Neural progenitor cell (in vitro differentiated cells): ENCODE results near the gene TMEM140. TPM values are rescaled to one million over a fixed set of nuclear protein-coding genes. Genes with fewer than 3 reads are reported as not detected.

Experiments used
- DNase-seq: peaks from one replicate; pipeline ENCODE4 v3.0.0-alpha.2; 2016; ENCODE audit warnings: low spot score
- H2AFZ ChIP-seq: fragments of 200-600 bp; sonication (generic); replicated peaks from 2 replicates; pipeline ENCODE4 v1.6.1; 2016; ENCODE audit warnings: antibody characterized with exemption
- H3F3A ChIP-seq: fragments of 200-600 bp; sonication (generic); 2 replicates; pipeline ENCODE4 v1.6.1; 2016; ENCODE audit warnings: antibody characterized with exemption, low read depth
- H3K27ac ChIP-seq: fragments of 200-600 bp; sonication (generic); 2 replicates; pipeline ENCODE4 v1.5.1; 2016; ENCODE audit warnings: mild to moderate bottlenecking
- H3K27me3 ChIP-seq: fragments of 200-600 bp; sonication (generic); 2 replicates; pipeline ENCODE4 v1.6.1; 2016; ENCODE audit warnings: mild to moderate bottlenecking, moderate library complexity
- H3K36me3 ChIP-seq: fragments of 200-600 bp; sonication (generic); 2 replicates; pipeline ENCODE4 v1.5.1; 2016
- H3K4me1 ChIP-seq: fragments of 200-600 bp; sonication (generic); 2 replicates; pipeline ENCODE4 v1.6.1; 2016; ENCODE audit warnings: mixed run types
- H3K4me2 ChIP-seq: fragments of 200-600 bp; sonication (generic); 2 replicates; pipeline ENCODE4 v1.6.1; 2016
- H3K4me3 ChIP-seq: fragments of 200-600 bp; sonication (generic); 2 replicates; pipeline ENCODE4 v1.5.1; 2016
- H3K79me2 ChIP-seq: fragments of 200-600 bp; sonication (generic); 2 replicates; pipeline ENCODE4 v1.6.1; 2016; ENCODE audit warnings: low read depth
- H3K9ac ChIP-seq: fragments of 200-600 bp; sonication (generic); 2 replicates; pipeline ENCODE4 v1.6.1; 2016
- H3K9me3 ChIP-seq: fragments of 200-600 bp; sonication (generic); 2 replicates; pipeline ENCODE4 v1.5.1; 2016; ENCODE audit warnings: low read depth
- H4K20me1 ChIP-seq: fragments of 200-600 bp; sonication (generic); 2 replicates; pipeline ENCODE4 v1.6.1; 2016; ENCODE audit warnings: low read depth
- H3K27ac Mint-ChIP-seq: 3 replicates; pipeline ENCODE4 v1.8.0; 2021; ENCODE audit warnings: mixed read lengths
- H3K27me3 Mint-ChIP-seq: 2 replicates; pipeline ENCODE4 v1.8.0; 2022; ENCODE audit warnings: low read depth, mild to moderate bottlenecking, inconsistent platforms, moderate library complexity, mixed read lengths; ENCODE audit not compliant: insufficient read depth
- H3K36me3 Mint-ChIP-seq: 3 replicates; pipeline ENCODE4 v1.8.0; 2021; ENCODE audit warnings: mixed read lengths
- H3K4me1 Mint-ChIP-seq: 3 replicates; pipeline ENCODE4 v1.8.0; 2021; ENCODE audit warnings: mixed read lengths
- H3K4me3 Mint-ChIP-seq: 3 replicates; pipeline ENCODE4 v1.8.0; 2021; ENCODE audit warnings: mild to moderate bottlenecking, moderate library complexity, mixed read lengths
- H3K9me3 Mint-ChIP-seq: 3 replicates; pipeline ENCODE4 v1.8.0; 2020; ENCODE audit warnings: mixed read lengths
- EZH2 ChIP-seq: fragments of 200-600 bp; sonication (generic); IDR thresholded peaks from 2 replicates; pipeline ENCODE4 v1.6.1; 2017; ENCODE audit warnings: antibody characterized with exemption, mild to moderate bottlenecking, moderate library complexity
- EZH2phosphoT487 ChIP-seq: fragments of 200-600 bp; sonication (generic); IDR thresholded peaks from 2 replicates; pipeline ENCODE4 v1.6.1; 2017; ENCODE audit warnings: antibody characterized with exemption
- total RNA-seq: library from RNA; depleted of rRNA; stranded (reverse); fragments of >200 nt; gene quantifications from 2 replicates; pipeline ENCODE4 v1.2.3, GENCODE V29; 2015; ENCODE audit warnings: low replicate concordance
- TF ChIP-seq, protein P1 (sequence below): fragments of 200-600 bp; sonication (generic); IDR thresholded peaks from 2 replicates; pipeline ENCODE4 v1.5.1; 2017; ENCODE audit warnings: antibody characterized with exemption, mild to moderate bottlenecking

The TMEM140 gene
- total RNA-seq, 1 donor from 2014 or later = not detected

DNA sequence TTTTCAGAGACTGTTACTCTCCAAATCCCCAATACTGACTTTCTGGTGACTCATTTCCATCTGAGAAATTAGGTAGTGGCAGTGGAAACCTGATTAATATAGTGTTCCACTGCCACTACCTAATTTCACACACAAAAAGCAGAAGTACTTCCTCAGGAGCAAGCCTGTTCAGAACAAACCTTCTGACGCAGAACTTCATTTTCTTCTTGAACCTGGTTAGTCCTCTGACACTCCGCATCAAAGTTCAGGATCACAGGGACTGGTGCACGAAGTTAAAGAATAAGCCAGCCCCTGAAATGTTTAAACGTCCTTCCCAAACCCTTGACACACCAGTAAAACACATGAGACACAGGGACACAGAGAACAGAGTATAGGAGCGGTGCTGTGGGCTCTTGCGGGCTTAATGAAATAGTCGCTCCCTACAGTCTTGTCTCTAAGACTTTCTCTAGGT is 59.1 kb downstream of the TMEM140 start:
- Histone ChIP-seq H2AFZ (no peak overlapping the region), H4K20me1 (no peaks in the 10 kb centered on the region), H3K79me2 (no peaks in the 10 kb centered on the region), H3K9me3 (no peaks in the 10 kb centered on the region), H3K36me3 (no peaks in the 10 kb centered on the region), H3K4me3 (no peak overlapping the region), H3K27ac (no peak overlapping the region), H3K9ac (no peak overlapping the region), H3F3A (no peaks in the 10 kb centered on the region), H3K4me2 (no peak overlapping the region), H3K27me3 (peaks cover 14% of the 10 kb centered on the region), H3K4me1 (no peaks in the 10 kb centered on the region)
- H3K27me3 Mint-ChIP-seq = peaks cover 4% of the 10 kb centered on the region
- no peak overlapping the region for H3K27ac Mint-ChIP-seq
- no peaks in the 10 kb centered on the region for H3K9me3 Mint-ChIP-seq
- no peak for DNase-seq
- H3K4me3 Mint-ChIP-seq = no peak overlapping the region
- TF ChIP-seq EZH2 (no peak), EZH2phosphoT487 (no peak)
- TF ChIP-seq, protein P1, sequence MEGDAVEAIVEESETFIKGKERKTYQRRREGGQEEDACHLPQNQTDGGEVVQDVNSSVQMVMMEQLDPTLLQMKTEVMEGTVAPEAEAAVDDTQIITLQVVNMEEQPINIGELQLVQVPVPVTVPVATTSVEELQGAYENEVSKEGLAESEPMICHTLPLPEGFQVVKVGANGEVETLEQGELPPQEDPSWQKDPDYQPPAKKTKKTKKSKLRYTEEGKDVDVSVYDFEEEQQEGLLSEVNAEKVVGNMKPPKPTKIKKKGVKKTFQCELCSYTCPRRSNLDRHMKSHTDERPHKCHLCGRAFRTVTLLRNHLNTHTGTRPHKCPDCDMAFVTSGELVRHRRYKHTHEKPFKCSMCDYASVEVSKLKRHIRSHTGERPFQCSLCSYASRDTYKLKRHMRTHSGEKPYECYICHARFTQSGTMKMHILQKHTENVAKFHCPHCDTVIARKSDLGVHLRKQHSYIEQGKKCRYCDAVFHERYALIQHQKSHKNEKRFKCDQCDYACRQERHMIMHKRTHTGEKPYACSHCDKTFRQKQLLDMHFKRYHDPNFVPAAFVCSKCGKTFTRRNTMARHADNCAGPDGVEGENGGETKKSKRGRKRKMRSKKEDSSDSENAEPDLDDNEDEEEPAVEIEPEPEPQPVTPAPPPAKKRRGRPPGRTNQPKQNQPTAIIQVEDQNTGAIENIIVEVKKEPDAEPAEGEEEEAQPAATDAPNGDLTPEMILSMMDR = no peak
- peaks cover 4% of the 10 kb centered on the region for H3K36me3 Mint-ChIP-seq
- H3K4me1 Mint-ChIP-seq = peaks cover 8% of the 10 kb centered on the region

DNA sequence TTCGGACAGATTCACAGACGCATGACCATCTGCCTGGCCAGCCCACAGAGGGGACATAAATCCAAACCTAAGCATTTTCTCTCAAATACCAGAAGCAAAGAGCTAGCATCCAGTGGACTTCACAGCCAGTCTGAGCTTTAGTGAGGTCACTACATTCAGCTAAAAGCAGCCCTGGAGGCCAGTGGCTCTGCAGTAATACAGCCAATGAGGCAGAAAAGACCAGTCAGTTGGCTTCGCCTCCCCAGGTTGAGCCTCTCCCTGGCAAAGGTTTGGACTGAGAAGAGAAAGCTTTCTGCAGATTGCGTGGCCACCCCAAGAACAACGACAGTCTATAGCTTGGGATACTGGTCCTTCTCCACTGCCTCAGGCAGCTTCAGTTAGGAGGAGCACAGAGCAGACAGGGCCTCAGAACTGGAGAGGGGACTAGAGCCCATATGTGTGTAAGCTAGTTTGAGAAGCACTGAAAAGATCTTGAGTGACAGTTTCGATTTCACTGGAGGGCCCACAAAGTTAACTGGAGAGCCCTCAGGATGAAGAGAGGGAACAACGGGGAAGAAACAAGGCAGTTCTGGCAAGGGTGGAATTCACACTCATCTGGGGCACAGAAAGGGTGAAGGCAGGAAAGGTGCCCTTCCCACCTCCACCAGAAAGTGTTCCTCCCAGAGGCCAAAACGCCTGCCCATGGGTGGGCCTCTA is 59.7 kb downstream of the TMEM140 start:
- Histone ChIP-seq H3K9ac (no peak overlapping the region), H3K27me3 (peaks cover 14% of the 10 kb centered on the region), H3K79me2 (no peaks in the 10 kb centered on the region), H3F3A (no peaks in the 10 kb centered on the region), H3K4me3 (no peak overlapping the region), H3K4me1 (no peaks in the 10 kb centered on the region), H3K4me2 (no peak overlapping the region), H4K20me1 (no peaks in the 10 kb centered on the region), H2AFZ (no peak overlapping the region), H3K27ac (no peak overlapping the region), H3K9me3 (no peaks in the 10 kb centered on the region), H3K36me3 (no peaks in the 10 kb centered on the region)
- Mint-ChIP-seq H3K9me3 (no peaks in the 10 kb centered on the region), H3K27ac (no peak overlapping the region), H3K27me3 (peaks cover 4% of the 10 kb centered on the region), H3K4me1 (peaks cover 8% of the 10 kb centered on the region), H3K4me3 (no peak overlapping the region), H3K36me3 (peaks cover 4% of the 10 kb centered on the region)
- TF ChIP-seq EZH2 (no peak), EZH2phosphoT487 (no peak)
- TF ChIP-seq, protein P1 = no peak
- DNase-seq = no peak

DNA sequence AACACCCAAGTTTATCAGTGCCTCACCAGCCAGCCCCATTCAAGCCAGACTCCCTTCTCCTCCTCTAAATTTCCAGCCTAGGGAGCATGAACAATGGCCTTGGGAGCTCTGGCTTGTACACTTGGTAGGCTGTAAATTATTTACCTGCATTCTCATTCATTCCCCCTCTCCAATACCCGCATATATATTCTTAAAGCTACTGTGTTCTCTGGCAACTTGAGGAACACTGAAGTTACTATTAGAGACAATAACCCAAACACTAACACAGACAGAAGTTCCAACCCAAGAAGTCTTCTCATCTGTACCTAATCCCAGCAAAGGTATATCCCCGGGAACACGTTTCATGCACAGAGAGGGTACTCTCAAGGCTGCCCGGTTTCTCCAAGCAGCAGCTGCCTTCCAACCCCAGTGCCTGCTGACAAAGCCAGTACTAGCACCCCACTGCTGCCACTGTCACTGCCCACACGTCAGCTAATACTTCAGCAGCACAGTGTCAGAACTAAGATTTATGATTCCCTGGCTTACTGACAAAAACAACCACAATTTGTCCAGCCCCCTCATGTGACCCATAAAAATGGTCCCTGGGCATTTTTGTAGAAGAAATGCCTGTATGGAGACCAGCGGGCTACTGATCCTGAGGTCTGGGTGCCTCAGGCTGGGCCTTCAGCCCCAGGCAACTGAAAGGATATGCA is 60.4 kb downstream of the TMEM140 start:
- no peaks in the 10 kb centered on the region for H3F3A ChIP-seq
- H3K27ac ChIP-seq = no peak overlapping the region
- no peak overlapping the region for H2AFZ ChIP-seq
- H3K27me3 Mint-ChIP-seq = peaks cover 4% of the 10 kb centered on the region
- H3K79me2 ChIP-seq = no peaks in the 10 kb centered on the region
- peaks cover 4% of the 10 kb centered on the region for H3K36me3 Mint-ChIP-seq
- DNase-seq = no peak
- H3K9me3 Mint-ChIP-seq = no peaks in the 10 kb centered on the region
- no peaks in the 10 kb centered on the region for H3K36me3 ChIP-seq
- H3K9me3 ChIP-seq = no peaks in the 10 kb centered on the region
- no peak overlapping the region for H3K4me3 Mint-ChIP-seq
- no peak overlapping the region for H3K4me2 ChIP-seq
- no peak overlapping the region for H3K9ac ChIP-seq
- peak overlapping the region; percentile 12 for H3K27ac Mint-ChIP-seq
- no peak overlapping the region for H3K4me3 ChIP-seq
- TF ChIP-seq EZH2 (no peak), EZH2phosphoT487 (no peak)
- TF ChIP-seq, protein P1 = no peak
- no peaks in the 10 kb centered on the region for H4K20me1 ChIP-seq
- H3K4me1 ChIP-seq = no peaks in the 10 kb centered on the region
- peaks cover 8% of the 10 kb centered on the region for H3K4me1 Mint-ChIP-seq
- peaks cover 14% of the 10 kb centered on the region for H3K27me3 ChIP-seq
